Measurements from ENCODE around the gene SLAMF1.
"Not testable (repeated sequence)": the region's sequence is repeated elsewhere in the genome, so short reads cannot be mapped to it uniquely, and the experiment has no call there.

SLAMF1 gene

DNA sequence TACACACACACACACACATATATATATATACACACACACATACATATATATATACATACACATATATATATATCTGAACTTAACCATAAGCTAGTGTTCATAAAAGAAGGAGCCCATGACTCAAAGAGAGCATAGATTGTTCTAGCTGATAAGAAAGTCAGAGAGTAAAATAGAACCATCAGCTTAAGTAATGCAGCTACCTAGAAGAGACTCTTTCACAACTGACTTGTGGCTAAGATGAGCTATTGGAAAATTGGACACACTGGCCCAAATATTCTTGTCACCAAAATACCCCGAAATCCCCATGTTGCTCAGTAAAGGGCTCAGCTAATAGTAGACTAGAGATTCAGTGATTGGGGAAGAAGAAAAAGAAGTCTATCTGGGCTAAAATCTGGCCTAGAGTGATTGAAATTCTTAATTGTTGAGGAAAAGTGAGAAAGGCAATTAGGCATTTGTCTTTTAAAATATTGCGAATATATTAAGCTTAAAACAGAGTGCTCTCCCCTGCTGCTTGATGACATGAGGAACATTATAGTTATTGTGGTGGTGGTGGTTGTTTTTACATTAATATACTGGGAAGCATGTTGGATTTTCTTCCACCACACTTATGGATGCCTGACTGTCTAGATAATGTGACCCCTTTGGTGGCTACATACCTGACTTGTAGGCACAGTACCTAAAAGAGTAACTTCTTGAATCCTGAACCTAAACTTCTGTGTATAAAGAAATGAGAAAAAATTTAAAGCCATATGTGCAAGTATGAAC, 6.3 kb downstream of the SLAMF1 start:
- in situ Hi-C loops (cut with MboI; ENCODE audit: low sequenced_read_pairs) = no loop called here

DNA sequence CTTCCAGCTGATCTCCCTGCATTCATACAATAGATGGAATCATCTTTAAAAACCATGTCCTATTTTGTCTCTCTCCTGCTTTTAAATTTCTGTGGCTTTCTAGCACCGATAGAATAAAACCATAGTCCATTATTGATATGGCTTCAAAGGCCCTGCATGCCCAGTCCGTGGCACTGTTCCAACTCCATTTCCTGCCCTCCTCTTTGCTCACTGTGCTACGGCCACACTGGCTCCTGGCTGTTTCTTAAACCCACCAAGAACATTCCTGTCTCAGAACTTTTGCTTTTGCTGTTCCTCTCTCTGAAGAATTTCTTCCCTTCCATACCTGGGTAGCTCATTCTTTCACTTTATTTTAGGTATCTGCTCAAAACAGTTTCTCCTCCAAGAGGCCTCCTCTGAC, 7.2 kb downstream of the SLAMF1 start:
- in situ Hi-C loops (cut with MboI; ENCODE audit: low sequenced_read_pairs) = no loop called here

DNA sequence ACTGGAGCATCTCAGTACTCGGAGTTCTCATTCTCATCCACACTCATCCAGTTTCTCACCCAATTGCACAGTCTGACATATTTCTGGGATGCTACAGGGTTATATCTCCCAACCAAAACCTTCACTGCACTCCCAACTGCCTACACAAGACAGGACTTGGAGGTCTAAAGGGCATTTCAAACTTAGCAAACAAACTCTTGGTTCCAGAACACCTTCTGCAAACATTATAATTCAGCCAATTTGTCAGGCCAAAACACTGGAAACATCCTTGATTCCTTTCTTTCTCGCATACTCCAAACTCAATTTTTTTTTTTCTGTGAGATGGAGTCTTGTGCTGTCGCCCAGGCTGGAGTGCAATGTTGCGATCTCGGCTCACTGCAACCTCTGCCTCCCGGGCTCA, 7.9 kb downstream of the SLAMF1 start:
- in situ Hi-C loops (cut with MboI; ENCODE audit: low sequenced_read_pairs) = no loop called here

DNA sequence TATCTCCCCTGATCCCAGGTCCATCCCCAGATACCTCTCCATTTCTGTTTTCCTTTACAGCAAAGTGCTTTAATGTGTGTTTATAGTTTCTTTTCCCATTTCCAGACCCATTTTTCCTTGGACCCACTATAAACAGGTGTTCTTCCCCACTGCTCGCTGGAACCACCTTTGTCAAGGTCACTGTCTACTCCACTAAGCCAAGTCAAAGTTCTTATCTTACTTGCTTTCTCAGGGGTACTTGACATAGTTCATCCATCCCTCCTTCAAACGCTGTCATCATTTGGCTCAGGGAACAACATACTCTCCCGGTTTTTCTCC, 8.3 kb downstream of the SLAMF1 start:
- in situ Hi-C loops (cut with MboI; ENCODE audit: low sequenced_read_pairs) = no loop called here

DNA sequence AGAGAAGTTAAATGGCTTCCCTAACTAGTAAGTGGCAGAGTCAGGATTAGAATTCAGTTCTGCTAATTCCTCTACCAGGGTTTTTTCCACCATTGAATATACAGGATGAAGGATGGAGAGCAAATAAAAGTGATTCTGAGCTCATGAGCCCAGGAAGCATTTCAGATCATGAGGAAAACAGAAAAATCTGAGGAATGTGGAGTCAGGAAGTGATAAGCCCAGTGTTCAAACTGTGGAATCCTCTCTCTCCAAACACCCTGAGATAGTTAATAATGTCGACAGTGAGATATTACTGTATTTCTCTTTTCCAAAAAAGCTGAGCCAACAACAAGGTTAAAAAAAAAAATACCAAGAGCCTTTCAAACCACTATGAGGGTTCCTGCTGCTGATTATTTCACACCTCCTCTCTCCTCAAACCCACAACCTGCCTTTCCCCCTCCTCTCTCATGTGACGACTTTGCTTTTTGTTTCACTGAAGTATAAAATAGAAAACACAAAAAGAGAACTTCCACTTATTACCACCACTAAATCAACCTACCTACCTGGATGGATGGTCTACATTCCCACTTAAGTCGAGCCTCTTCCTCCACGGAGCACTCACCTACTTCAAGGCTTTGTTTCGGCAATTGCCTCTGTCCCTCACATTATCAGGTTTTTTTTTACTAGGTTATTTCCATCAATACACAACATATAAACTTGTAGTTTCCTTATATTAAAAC, 8.9 kb downstream of the SLAMF1 start:
- in situ Hi-C loops (cut with MboI; ENCODE audit: low sequenced_read_pairs) = no loop called here

DNA sequence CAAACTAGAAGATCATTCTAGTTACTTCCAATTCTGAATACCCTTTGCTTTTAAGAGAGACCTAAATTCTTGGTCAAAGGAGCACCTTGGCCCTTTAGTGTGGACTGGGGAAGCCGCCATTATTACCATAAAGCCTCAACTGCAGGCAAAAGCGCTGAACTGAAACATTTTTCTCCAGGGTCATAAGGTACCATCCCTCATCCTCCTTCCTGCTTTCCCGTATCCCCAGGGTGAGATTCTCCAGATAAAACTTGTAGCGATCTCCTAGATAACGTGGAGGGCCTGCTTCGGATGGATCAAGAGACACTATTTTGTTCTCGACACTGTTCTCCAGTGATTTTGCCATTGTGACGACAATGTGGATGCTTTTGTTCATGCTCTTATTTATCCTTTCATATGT, 9.8 kb downstream of the SLAMF1 start:
- in situ Hi-C loops (cut with MboI; ENCODE audit: low sequenced_read_pairs) = no loop called here

DNA sequence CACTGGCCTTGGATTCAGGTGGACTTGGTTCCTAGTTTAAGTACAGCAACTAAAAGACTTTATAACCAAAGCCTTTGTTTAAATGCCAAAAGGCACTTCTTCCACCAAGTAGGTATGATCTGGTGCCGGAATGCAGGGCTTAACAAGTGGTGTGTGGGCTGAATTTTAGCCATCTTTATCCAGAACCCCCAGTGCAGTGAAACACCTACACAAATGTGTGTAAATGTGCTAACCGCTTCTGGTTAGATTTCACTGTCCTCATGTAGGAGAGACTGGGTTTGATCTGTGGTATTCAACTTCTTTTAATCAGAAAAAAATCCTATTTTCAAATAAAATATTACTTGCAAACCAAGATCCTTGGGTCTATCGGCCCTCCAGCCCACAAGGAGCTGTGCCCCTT, 10.3 kb downstream of the SLAMF1 start:
- in situ Hi-C loops (cut with MboI; ENCODE audit: low sequenced_read_pairs) = no loop called here

DNA sequence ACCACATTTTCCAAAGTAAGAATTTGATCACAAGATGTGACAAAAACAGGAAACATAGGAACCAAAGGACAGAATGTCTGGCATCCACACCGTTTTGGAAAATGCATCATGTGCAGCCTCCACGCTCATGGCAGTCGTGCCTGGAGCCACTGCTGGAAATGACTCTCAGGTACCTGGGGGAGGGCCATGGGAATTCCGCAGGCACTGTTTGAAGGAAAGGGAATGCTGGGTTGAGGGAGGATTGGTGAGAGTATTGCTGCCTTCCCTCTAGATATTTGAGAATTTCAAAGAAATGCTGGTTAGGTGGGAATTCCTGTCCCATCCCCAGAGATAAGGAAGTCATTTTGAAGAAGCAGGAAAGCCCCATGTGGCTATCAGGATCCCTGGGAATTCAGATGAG, 10.8 kb downstream of the SLAMF1 start:
- in situ Hi-C loops (cut with MboI; ENCODE audit: low sequenced_read_pairs) = no loop called here

DNA sequence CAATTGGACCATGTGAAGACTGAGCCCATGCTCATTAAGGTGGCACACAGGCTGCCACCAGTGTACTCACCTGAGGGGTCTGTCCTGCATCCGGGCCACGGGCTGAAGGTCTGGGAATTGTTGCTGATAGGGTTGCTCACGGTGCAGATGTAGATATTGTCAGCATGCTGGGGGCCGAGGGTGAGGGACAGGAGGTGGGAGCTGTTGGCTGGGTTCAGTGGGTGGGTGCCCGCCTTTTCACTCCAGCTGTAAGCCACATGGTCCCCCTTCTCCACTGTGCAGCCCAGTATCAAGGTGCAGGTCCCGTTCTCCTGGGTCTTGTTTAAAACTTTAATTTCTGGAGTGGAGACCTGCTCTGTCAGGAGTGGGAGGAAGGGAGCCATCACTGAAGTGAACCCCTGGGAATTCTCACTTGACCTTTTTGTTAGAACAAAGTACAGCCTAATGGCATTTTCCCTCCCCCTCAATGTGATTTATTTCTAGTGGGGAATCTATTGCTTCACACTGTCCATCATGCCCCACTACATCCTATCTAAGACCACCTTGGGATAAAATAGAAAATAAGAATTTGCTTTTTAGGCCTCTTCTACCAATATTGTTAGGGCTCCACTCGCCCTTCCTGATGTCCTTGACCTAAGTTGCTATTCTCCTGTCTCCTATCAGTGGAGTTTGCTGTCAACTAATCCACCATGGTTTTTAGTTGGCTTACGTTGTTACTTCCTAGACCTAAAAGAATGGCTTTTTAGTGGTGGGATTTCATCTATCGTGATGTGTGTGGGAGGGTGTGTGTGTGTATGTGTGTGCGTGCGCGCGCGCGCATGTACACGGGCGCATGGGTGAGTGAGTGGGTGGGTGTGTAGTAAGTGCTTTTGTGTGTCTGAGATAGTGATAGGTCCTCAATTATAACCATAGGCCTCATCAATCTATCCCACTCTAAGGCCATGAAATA, 12.0 kb downstream of the SLAMF1 start:
- in situ Hi-C loops (cut with MboI; ENCODE audit: low sequenced_read_pairs) = no loop called here

DNA sequence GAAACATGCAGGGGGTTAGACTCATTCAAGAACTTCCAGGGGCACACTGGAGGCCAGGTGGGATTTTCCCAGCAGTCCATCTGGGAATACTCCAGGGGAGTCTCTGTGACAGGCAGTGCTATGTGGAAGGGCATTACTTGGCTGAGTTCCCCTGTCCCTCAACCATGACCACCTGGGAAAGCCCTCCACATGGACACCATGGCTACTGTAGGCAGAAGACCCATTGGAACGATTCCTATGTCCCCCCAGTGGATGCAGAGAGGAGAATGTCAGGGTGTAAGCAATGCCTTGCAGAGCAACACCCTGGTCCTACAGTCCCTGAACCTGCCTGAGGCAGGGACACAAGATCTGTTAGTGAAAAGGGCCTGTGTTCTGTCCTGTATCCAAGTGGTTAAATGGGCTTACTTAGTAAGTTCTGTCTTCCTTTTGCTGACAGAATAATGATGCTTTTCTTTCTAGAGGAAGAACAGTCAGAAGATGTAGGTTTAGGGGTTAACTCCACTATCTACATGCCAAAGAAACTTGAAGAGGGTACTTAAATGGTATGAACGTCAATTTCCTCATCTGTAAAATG, 13.4 kb downstream of the SLAMF1 start:
- in situ Hi-C loops (cut with MboI; ENCODE audit: low sequenced_read_pairs) = no loop called here

DNA sequence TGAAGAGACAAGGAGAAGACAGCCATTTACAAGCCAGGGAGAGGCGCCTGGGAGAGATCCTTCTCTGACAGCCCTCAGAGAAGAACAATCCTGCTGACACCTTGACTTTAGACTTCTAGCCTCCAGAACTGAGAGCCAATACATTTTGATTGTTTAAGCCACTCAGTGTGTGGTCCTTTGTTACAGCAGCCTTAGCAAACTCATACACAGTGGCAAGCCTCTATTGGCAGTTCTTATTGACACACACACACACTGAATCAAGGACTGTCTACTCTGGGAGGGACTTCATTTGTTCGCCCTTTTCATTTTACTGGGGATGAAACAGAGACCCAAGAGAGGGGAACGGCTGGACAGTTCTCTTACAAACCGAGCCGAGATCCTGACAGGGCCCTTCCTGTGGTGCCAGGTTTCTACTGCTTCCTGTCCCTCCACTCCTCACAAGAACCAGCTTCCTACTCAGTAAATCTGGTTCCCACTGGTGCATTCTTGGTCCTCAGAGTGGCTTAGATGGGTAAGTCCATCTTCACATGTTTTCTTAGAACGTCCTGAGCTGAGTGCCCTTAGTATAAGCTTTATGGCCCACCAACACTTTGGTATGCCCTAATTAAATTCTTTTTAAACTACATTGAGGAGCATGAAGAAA, 14.7 kb downstream of the SLAMF1 start:
- in situ Hi-C loops (cut with MboI; ENCODE audit: low sequenced_read_pairs) = no loop called here

DNA sequence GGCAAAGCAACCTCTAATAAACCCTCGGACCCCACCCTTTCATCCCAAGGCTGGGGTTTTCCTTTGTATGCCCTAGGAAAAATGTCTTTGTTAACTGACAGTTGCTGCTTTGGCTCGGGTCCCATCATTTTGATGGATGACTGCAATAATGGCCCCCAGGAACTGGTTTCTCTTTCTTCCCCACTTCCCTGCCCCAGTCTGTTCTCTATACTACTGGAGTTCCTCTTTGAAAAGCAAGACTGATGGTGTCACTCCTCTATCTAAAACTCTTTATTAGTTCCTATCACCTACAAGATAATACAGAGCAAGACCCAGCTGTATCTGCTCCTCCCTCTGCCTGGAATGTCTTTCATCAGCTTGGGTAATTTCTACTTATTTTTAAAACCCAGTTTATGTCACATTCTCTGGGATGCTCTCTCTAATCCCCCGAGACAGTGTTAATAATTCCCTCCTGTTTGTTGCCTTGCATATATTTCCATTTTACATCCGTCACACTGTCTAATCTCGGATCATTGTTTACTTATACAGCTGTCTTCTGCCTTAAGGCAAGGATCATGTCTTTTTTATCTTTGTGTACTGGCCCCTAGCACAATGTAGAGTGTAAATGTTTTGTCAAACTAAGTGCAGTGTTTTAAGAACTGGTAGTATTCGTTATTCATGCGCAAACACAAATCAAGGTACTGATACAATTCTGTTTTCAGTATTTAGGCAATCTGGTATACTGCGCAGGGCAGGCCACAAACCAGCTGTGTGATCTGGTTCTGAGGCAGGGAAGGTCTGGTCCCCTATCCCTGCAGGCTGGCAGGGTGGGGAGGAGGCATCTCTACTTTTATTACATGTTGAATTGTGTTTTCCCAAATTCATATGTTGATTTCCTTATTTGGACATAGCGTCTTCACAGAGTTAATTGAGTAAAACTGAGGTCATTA, 16.1 kb downstream of the SLAMF1 start:
- in situ Hi-C loops (cut with MboI; ENCODE audit: low sequenced_read_pairs) = no loop called here

DNA sequence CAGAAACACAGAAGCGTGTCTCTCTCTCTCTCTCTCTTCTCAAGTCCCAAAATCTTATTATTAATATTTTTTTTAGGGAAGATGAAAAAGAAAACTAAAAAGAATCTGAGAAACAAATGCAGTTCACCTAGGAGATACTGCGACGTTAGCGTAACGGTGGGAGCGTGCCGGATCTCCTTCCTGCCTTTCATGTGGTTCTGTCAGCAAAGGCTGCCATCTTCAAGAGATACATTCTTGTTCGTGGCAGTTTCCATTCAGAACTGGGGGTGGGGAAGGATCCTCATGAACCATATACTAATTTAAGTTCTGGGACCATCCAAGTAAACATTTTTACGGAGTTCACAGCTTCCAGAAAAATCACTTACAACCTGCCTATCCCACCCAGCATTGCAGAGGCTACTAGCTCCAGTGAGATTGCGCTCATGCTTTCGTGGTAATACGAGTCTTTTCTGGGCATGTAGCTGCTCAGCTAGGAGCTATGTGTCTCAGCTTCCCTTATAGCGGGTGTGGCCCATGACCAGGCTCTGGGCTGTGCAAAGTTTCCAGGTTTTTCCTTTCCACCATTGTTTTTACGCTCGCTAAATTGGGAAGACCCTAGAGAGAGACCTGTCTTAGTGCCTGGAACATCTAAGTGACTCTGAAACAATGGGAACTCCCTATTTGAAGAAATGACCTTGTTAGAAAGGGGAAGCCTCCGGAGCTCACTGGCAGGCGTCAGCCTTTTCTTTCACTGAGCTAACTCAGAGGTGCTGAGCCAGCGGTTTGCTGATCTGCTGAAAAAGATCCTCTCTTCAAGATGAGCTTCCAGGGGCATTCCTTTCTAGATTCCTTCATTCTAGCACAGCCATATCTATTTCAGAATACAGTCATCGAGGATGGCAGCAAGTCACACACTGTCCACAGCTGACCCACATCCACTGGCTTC, 17.3 kb downstream of the SLAMF1 start:
- in situ Hi-C loops (cut with MboI; ENCODE audit: low sequenced_read_pairs) = no loop called here

DNA sequence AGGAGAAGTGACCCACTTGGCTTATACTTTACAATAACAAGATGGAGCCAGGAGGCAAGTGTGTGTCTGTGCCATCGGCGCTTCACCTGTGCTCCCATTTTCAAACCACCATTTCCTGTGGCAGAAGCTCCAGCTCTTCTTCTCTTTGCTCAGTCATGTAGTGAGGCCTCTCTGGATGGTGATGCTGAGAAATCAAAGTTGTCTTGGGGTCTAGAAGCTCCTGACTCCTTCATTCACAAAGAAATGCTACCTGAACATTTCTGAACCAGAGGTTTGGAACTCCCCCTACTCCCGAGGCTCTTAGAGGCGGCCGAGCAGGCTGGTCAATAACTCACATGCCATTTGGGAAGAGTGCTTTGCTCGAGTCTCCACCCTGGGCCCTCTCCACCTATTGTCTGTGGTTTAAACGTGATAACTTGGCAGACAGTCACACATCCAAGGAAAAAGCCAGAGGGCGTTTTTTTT, 18.0 kb downstream of the SLAMF1 start:
- in situ Hi-C loops (cut with MboI; ENCODE audit: low sequenced_read_pairs) = no loop called here

DNA sequence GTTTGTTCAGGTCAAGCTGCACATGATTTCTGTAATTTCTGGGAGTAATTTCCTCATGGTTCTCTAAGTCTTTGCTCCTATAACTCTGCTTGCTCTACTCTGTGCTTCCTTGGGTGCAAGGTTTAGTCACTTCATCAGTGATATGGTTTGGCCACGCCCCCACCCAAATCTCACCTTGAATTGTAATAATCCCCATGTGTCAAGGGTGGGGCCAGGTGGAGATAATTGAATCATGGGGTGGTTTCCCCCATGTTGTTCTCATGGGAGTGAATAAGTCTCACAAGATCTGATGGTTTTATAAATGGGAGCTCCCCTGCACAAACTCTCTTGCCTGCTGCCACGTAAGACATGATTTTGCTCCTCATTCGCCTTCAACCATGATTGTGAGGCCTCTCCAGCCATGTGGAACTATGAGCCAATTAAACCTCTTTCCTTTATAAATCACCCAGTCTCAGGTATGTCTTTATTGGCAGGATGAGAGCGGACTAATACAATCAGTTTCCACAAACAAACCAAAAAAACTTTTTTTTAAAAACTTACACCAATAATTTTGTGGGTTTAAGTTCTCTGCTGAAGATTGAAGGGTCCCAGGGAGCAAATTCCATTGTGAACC, 19.1 kb downstream of the SLAMF1 start:
- in situ Hi-C loops (cut with MboI; ENCODE audit: low sequenced_read_pairs) = not testable (repeated sequence)

DNA sequence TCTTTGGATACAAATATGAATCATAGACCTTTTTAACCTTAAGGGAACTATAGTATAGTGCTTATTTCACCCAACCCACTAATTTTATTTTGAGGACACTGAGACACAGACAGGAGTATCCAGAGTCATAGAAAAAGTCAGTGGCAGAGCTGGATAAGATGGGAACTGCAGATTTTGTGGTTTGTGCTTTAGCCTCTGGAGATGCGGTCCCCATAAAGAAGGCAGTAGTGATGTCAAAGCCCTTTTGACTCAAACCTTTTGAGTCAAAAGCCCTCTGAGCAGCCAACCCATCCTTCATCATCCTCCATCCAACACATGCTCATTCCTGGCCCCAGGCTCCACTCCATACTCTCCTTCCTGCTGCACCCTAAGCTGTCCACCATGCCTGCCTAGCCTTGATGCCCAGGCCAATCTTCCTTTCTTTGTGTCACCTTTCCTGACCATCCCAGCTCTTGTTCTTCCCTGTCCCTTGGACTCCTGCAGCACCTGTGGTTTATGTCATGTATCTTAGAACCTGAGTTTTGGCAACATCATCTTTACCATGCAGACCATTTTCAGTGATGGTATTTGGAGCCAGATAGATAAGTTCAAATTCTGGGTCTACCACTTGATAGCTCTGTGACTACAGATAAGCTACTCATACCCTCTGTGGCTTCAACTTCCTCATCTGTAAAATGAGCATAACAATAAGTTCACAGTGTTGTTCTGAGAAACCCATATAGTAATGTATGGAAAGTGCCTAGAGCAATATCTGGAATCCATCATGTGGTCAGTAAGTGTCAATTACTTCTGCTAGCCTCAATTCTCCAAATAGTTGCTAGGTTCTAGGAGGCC, 20.1 kb downstream of the SLAMF1 start:
- in situ Hi-C loops (cut with MboI; ENCODE audit: low sequenced_read_pairs) = no loop called here

All from hTERT RPE-1 (cell line).